Natural killer cell (primary cell): ENCODE data around the gene LPAR1. TPM values are rescaled to one million over a fixed set of nuclear protein-coding genes. Genes with fewer than 3 reads are reported as not detected.

Experiments
- ATAC-seq, 3 donors: fragments of 150-1000 bp in 2 of 3; fragments of 200-7000 bp in 1 of 3; cut with Tn5 transposase; 1 replicate in 1 of 3; 2 replicates in 2 of 3; pipeline ENCODE4 v1.10.0; 2021; ENCODE audit warnings: mild to moderate bottlenecking in 2 of 3, moderate library complexity in 2 of 3
- DNase-seq, 2 donors: peaks; one replicate each; pipeline versions ENCODE4 v3.0.0 to v3.0.0-alpha.2; 2013 to 2021; ENCODE audit warnings: mixed read lengths in 1 of 2
- H3K27ac ChIP-seq: one replicate; pipeline ENCODE4 v1.5.1; 2013; ENCODE audit warnings: mild to moderate bottlenecking, low read length
- H3K27me3 ChIP-seq: one replicate; pipeline ENCODE4 v1.6.1; 2013; ENCODE audit warnings: low read length; ENCODE audit not compliant: control insufficient read depth, insufficient read depth
- H3K36me3 ChIP-seq: one replicate; pipeline ENCODE4 v1.6.1; 2013; ENCODE audit warnings: low read length; ENCODE audit not compliant: control insufficient read depth, insufficient read depth
- H3K4me1 ChIP-seq: one replicate; pipeline ENCODE4 v1.6.1; 2013; ENCODE audit warnings: low read length; ENCODE audit not compliant: control insufficient read depth, insufficient read depth
- H3K4me3 ChIP-seq: one replicate; pipeline ENCODE4 v1.5.1; 2013; ENCODE audit warnings: low read length
- H3K9me3 ChIP-seq: one replicate; pipeline ENCODE4 v1.6.1; 2013; ENCODE audit warnings: low read length; ENCODE audit not compliant: control insufficient read depth, insufficient read depth
- H3K27ac Mint-ChIP-seq, 2 donors: one replicate each; pipeline ENCODE4 v1.8.0; 2022; ENCODE audit warnings: mild to moderate bottlenecking in 2 of 2, mixed read lengths in 2 of 2, moderate library complexity in 1 of 2
- H3K27me3 Mint-ChIP-seq, 2 donors: one replicate each; pipeline ENCODE4 v1.8.0; 2022; ENCODE audit warnings: low read depth in 2 of 2, mixed read lengths in 2 of 2
- H3K36me3 Mint-ChIP-seq: one replicate; pipeline ENCODE4 v1.8.0; 2022; ENCODE audit warnings: mixed read lengths
- H3K4me1 Mint-ChIP-seq, 2 donors: one replicate each; pipeline ENCODE4 v1.8.0; 2022; ENCODE audit warnings: mixed read lengths in 2 of 2
- H3K4me3 Mint-ChIP-seq: one replicate; pipeline ENCODE4 v1.8.0; 2022; ENCODE audit warnings: mild to moderate bottlenecking, moderate library complexity, mixed read lengths
- H3K9me3 Mint-ChIP-seq, 2 donors: one replicate each; pipeline ENCODE4 v1.8.0; 2022; ENCODE audit warnings: mixed read lengths in 2 of 2
- WGBS: methylation state at CpG from one replicate; pipeline ENCODE4 v1.1.7; 2013; ENCODE audit warnings: missing lambda C conversion rate; ENCODE audit not compliant: insufficient coverage; 5-methylcytosine and 5-hydroxymethylcytosine counted together
- intact Hi-C: fragments of 100-400 bp; cut with micrococcal nuclease; formaldehyde crosslinking; loops from one replicate; pipeline ENCODE4 v1.14.2; 2022
- total RNA-seq, 4 donors: library from RNA; stranded (reverse); fragments of 120-200 nt in 1 of 4; gene quantifications; one replicate each; pipeline versions ENCODE4 v1.2.3 to v1.2.4, GENCODE V29; 2013 to 2022
- TF ChIP-seq, protein P1 (sequence below): fragments of 200-600 bp; IDR thresholded peaks from one replicate; pipeline ENCODE4 v1.8.0; 2022; ENCODE audit warnings: antibody characterized with exemption

The LPAR1 gene, protein sequence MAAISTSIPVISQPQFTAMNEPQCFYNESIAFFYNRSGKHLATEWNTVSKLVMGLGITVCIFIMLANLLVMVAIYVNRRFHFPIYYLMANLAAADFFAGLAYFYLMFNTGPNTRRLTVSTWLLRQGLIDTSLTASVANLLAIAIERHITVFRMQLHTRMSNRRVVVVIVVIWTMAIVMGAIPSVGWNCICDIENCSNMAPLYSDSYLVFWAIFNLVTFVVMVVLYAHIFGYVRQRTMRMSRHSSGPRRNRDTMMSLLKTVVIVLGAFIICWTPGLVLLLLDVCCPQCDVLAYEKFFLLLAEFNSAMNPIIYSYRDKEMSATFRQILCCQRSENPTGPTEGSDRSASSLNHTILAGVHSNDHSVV
- total RNA-seq: under 1 TPM in 2 of 3 donors, not detected in 1; 0.48 to 0.50 TPM
- 3.2 TPM for total RNA-seq (2013)

DNA sequence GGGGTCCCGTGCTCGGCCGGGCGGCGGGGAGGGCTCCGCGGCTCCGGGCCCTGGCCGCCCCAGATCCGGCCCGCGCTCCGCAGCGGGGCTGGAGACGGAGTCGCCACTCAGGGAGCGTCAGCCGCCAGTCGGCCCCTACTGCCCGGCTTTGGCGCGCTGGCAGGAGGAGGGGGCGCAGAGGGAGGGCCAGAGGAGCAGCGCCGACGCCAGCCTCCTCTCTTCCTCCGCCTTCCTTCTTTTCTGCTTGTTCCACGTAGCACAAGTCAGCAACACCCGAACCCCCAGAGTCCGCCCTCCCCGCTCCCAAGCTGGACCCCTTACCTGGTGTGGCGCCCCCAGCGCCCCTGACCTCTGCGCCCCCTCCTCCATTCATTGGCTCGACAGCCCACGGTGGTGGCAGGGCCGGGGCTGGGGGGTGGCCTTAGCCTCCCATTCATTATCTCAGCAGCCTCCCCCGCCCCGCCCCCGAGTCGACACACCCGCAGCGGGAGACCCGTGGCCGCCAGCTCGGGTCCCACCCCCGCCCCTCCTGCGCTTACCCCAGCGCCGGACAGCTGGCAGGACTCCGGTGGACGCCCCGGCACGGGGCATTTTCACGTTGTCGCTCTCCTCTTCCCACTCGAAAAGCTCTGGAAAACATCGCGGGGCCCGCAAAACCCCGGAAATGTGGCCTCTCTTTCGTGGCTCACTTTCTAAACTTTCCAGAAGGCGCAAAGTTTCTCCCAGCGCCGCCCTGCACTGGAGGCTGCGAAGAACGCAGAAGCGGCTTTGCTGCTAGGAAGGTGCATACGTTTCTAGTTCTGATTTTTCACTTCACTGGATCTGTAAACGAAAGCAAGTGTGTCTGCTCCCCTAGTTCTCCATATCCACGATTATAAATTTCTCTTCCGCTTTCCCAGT is at the start of gene LPAR1:
LPAR1 (minus strand) TSS at position 140 of the 900 bp plus-strand sequence. CDS start 66,353 bp downstream, outside the sequence.
- TF ChIP-seq, protein P1, sequence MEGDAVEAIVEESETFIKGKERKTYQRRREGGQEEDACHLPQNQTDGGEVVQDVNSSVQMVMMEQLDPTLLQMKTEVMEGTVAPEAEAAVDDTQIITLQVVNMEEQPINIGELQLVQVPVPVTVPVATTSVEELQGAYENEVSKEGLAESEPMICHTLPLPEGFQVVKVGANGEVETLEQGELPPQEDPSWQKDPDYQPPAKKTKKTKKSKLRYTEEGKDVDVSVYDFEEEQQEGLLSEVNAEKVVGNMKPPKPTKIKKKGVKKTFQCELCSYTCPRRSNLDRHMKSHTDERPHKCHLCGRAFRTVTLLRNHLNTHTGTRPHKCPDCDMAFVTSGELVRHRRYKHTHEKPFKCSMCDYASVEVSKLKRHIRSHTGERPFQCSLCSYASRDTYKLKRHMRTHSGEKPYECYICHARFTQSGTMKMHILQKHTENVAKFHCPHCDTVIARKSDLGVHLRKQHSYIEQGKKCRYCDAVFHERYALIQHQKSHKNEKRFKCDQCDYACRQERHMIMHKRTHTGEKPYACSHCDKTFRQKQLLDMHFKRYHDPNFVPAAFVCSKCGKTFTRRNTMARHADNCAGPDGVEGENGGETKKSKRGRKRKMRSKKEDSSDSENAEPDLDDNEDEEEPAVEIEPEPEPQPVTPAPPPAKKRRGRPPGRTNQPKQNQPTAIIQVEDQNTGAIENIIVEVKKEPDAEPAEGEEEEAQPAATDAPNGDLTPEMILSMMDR: no peak
- Mint-ChIP-seq H3K4me3 (peak within 1 kb of the TSS; percentile 87), H3K27me3 (peaks cover 24 to 38% of the 10 kb centered on the region in 2 donors), H3K27ac (peak within 1 kb of the TSS in 1 of 2 donors; percentile 19), H3K36me3 (peaks cover 18% of the 10 kb centered on the region), H3K9me3 (peaks cover 0 to 3% of the 10 kb centered on the region in 2 donors), H3K4me1 (peaks cover 15% of the 10 kb centered on the region in 2 donors)
- DNase-seq (no peak), ATAC-seq (peak in 2 of 3 donors; percentile 18 to 40)
- H3K27me3 ChIP-seq: peaks cover 9% of the 10 kb centered on the region
- no peaks in the 10 kb centered on the region for H3K36me3 ChIP-seq
- H3K4me1 ChIP-seq: peaks cover 21% of the 10 kb centered on the region
- 2% methylated on average over 70 of the region's 72 CpGs for WGBS
- peak within 1 kb of the TSS; percentile 40 for H3K4me3 ChIP-seq
- peak within 1 kb of the TSS; percentile 23 for H3K27ac ChIP-seq
- intact Hi-C loops: no loop called here
- no peaks in the 10 kb centered on the region for H3K9me3 ChIP-seq

DNA sequence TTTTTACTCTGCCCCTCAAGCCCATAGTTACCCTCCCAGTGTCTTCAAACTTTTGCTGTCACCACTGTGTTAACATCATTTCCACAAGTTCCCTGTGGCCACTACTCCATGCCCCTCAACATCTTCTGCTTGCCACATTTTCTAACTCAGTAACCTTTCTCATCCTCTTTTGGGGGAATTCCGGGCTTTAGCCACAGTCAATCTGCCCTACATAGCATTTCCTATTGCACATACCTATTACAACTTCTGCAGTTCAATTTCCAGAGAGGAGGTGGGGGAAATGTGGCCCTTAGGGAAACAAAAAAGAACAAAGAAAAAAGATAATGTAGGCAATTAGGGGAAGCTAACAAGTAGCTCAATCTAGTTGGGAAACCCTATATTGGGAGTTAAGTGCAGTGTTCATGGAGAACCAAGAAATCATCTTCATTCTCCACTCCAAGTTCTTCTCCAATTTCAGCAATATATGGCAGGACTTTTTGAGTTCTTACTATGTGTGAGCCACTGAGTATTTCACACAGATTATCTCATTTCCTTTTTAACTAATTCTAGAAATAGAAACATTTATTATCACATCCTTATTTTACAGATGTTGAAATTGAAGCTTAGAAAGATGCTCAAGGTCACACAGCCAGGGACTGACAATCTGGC is 40.2 kb upstream of the LPAR1 start:
- intact Hi-C loops: no loop called here
- H3K4me3 ChIP-seq: no peak overlapping the region
- 60% methylated on average over 1 of the region's 1 CpG for WGBS
- DNase-seq: no peak
- H3K4me1 Mint-ChIP-seq: peaks cover 0 to 5% of the 10 kb centered on the region in 2 donors
- H3K9me3 Mint-ChIP-seq: peaks cover 3% of the 10 kb centered on the region in 2 donors
- H3K36me3 Mint-ChIP-seq: no peaks in the 10 kb centered on the region
- H3K36me3 ChIP-seq: no peaks in the 10 kb centered on the region
- no peaks in the 10 kb centered on the region for H3K27me3 ChIP-seq
- no peaks in the 10 kb centered on the region for H3K9me3 ChIP-seq
- H3K27ac Mint-ChIP-seq: no peak overlapping the region
- no peaks in the 10 kb centered on the region for H3K27me3 Mint-ChIP-seq
- H3K27ac ChIP-seq: no peak overlapping the region
- ATAC-seq: no peak
- H3K4me3 Mint-ChIP-seq: no peak overlapping the region
- TF ChIP-seq, protein P1: no peak
- no peaks in the 10 kb centered on the region for H3K4me1 ChIP-seq

DNA sequence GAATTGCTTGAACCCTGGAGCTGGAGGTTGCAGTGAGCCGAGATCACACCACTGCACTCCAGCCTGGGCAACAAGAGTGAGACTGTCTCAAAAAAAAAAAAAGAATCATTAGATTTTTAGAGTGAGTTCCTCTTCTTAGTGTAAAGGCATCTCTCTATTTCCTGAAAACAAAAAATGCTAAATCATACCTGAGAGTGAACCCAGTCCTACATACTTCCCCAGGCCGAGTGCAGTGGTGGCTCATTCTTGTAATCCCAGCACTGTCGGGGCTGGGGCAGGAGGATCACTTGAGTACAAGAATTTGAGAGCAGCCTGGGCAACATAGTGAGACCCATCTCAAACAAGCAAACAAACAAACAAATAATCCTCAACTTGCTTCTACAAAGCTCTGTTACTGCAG is 38.2 kb upstream of the LPAR1 start:
- no peaks in the 10 kb centered on the region for H3K27me3 ChIP-seq
- Mint-ChIP-seq H3K9me3 (no peaks in the 10 kb centered on the region), H3K27me3 (no peaks in the 10 kb centered on the region), H3K4me3 (no peak overlapping the region), H3K4me1 (peaks cover 0 to 5% of the 10 kb centered on the region in 2 donors), H3K36me3 (no peaks in the 10 kb centered on the region), H3K27ac (no peak overlapping the region)
- DNase-seq (no peak), ATAC-seq (peak in 1 of 3 donors; percentile 63)
- H3K27ac ChIP-seq: no peak overlapping the region
- H3K4me3 ChIP-seq: no peak overlapping the region
- WGBS: 32% methylated on average over 3 of the region's 3 CpGs
- no peaks in the 10 kb centered on the region for H3K9me3 ChIP-seq
- H3K36me3 ChIP-seq: no peaks in the 10 kb centered on the region
- no peaks in the 10 kb centered on the region for H3K4me1 ChIP-seq
- TF ChIP-seq, protein P1: no peak
- intact Hi-C loops: no loop called here
